HG02970 (cell line): ENCODE data around the gene NEK10.

Source experiments
- ATAC-seq: cut with Tn5 transposase; IDR thresholded peaks from one replicate; pipeline ENCODE4 v1.9.1; 2021; ENCODE audit warnings: mild to moderate bottlenecking, moderate library complexity, moderate number of reproducible peaks; ENCODE audit not compliant: unreplicated experiment, low FRiP score

The NEK10 gene

GRCh38 chr3:27127195-27127594 is 242.0 kb downstream of the NEK10 start:
- ATAC-seq = no peak

- ATAC-seq = no peak
Observed at GRCh38 chr3:27125821-27126501, 243.2 kb downstream of the NEK10 start.

GRCh38 chr3:27119639-27120038 is 249.5 kb downstream of the NEK10 start:
- no peak for ATAC-seq

- no peak for ATAC-seq
Observed at GRCh38 chr3:27115352-27115751, 253.8 kb downstream of the NEK10 start.

- ATAC-seq = no peak
Observed at GRCh38 chr3:27114684-27115083, 254.5 kb downstream of the NEK10 start.

GRCh38 chr3:27114129-27114528 is 255.1 kb downstream of the NEK10 start:
- ATAC-seq = no peak

GRCh38 chr3:27110020-27110419 is 259.2 kb downstream of the NEK10 start:
- no peak for ATAC-seq

- ATAC-seq = no peak
Observed at GRCh38 chr3:27108322-27108721, 260.9 kb downstream of the NEK10 start.

GRCh38 chr3:27105904-27106303 is 263.3 kb downstream of the NEK10 start:
- no peak for ATAC-seq

GRCh38 chr3:27097182-27097581 is 272.0 kb downstream of the NEK10 start:
- ATAC-seq = no peak

- ATAC-seq = no peak
Observed at GRCh38 chr3:27095553-27096222, 273.5 kb downstream of the NEK10 start.

- no peak for ATAC-seq
Observed at GRCh38 chr3:27094721-27095120, 274.5 kb downstream of the NEK10 start.

- no peak for ATAC-seq
Observed at GRCh38 chr3:27093771-27094170, 275.4 kb downstream of the NEK10 start.

GRCh38 chr3:27090275-27091041 is 278.7 kb downstream of the NEK10 start:
- no peak for ATAC-seq

- ATAC-seq = no peak
Observed at GRCh38 chr3:27089645-27090044, 279.5 kb downstream of the NEK10 start.

- no peak for ATAC-seq
Observed at GRCh38 chr3:27089068-27089467, 280.1 kb downstream of the NEK10 start.

- no peak for ATAC-seq
Observed at GRCh38 chr3:27085829-27086730, 283.1 kb downstream of the NEK10 start.

GRCh38 chr3:27081992-27082607 is 287.1 kb downstream of the NEK10 start:
- ATAC-seq = no peak

GRCh38 chr3:27081566-27081965 is 287.6 kb downstream of the NEK10 start:
- ATAC-seq = no peak

GRCh38 chr3:27080258-27080525 is 289.0 kb downstream of the NEK10 start:
- no peak for ATAC-seq
